ENCODE results near the gene PRDX5.

Gene PRDX5

GRCh38 chr11:64290352-64291261 lies 27.3 kb upstream of the PRDX5 start:
- DNase-seq (ENCODE audit: low read depth), result no peak

- DNase-seq (ENCODE audit: low read depth), result no peak
Measured at GRCh38 chr11:64291262-64291751, 26.6 kb upstream of the PRDX5 start, which contains the start of gene KCNK4. Gene KCNK4 (plus strand): TSS chr11:64291302. CDS start chr11:64293019, 1,717 bp downstream.

GRCh38 chr11:64291752-64292459 lies 26.0 kb upstream of the PRDX5 start:
- no peak for DNase-seq (ENCODE audit: low read depth)

- no peak for DNase-seq (ENCODE audit: low read depth)
Measured at GRCh38 chr11:64292460-64293254, 25.3 kb upstream of the PRDX5 start.

- DNase-seq (ENCODE audit: low read depth), result peak; percentile 79
Measured at GRCh38 chr11:64294774-64295173, 23.1 kb upstream of the PRDX5 start.

- no peak for DNase-seq (ENCODE audit: low read depth)
Measured at GRCh38 chr11:64295760-64296159, 22.2 kb upstream of the PRDX5 start.

- no peak for DNase-seq (ENCODE audit: low read depth)
Measured at GRCh38 chr11:64296236-64296635, 21.7 kb upstream of the PRDX5 start.

GRCh38 chr11:64296830-64297698 lies 20.9 kb upstream of the PRDX5 start:
- DNase-seq (ENCODE audit: low read depth), result no peak

GRCh38 chr11:64297699-64298358 lies 20.1 kb upstream of the PRDX5 start:
- DNase-seq (ENCODE audit: low read depth), result no peak

GRCh38 chr11:64298966-64299846 lies 18.7 kb upstream of the PRDX5 start:
- DNase-seq (ENCODE audit: low read depth), result no peak

- no peak for DNase-seq (ENCODE audit: low read depth)
Measured at GRCh38 chr11:64299847-64300648, 17.9 kb upstream of the PRDX5 start, which contains the start of gene CATSPERZ. Gene CATSPERZ (plus strand): TSS chr11:64300358. CDS start chr11:64300411, 53 bp downstream.

GRCh38 chr11:64303109-64304031 lies 14.6 kb upstream of the PRDX5 start:
- DNase-seq (ENCODE audit: low read depth), result no peak

GRCh38 chr11:64304032-64304315 lies 13.9 kb upstream of the PRDX5 start:
- no peak for DNase-seq (ENCODE audit: low read depth)

- peak; percentile 86 for DNase-seq (ENCODE audit: low read depth)
Measured at GRCh38 chr11:64304316-64305072, 13.4 kb upstream of the PRDX5 start.

GRCh38 chr11:64305075-64305690 lies 12.7 kb upstream of the PRDX5 start, which contains the start of gene ESRRA:
Gene ESRRA (plus strand): TSS chr11:64305524. CDS start chr11:64307180, 1,656 bp downstream.
- peak; percentile 94 for DNase-seq (ENCODE audit: low read depth)
